MCF 10A (cell line): ENCODE data around the gene DDHD1. TPM values are rescaled to one million over a fixed set of nuclear protein-coding genes. Genes with fewer than 3 reads are reported as not detected.

Experiments
- BruUV-seq: library from RNA; stranded (reverse); fragments of 400-500 nt; replicated peaks from 2 replicates; lab custom pipeline; 2021; lab: Mats Ljungman, UMichigan
- CTCF ChIA-PET: fragments of 300-600 bp; sonication (Branson Sonifier 250); formaldehyde crosslinking; extraction: SDS; loops from one replicate; lab custom pipeline; 2021; ENCODE audit warnings: antibody characterized with exemption, inconsistent platforms; lab: Yijun Ruan, JAX
- POLR2A ChIA-PET: fragments of 300-600, 350-650 bp; sonication (Branson Sonifier 250); formaldehyde crosslinking; extraction: SDS; loops from one replicate; lab custom pipeline; 2020; ENCODE audit warnings: antibody characterized with exemption, inconsistent platforms; lab: Yijun Ruan, JAX
- DNase-seq: peaks from one replicate; pipeline ENCODE4 v3.0.0-alpha.2; 2018; ENCODE audit not compliant: unreplicated experiment
- H3K27ac Mint-ChIP-seq: one replicate; pipeline ENCODE4 v1.8.0; 2022; ENCODE audit warnings: mild to moderate bottlenecking, low read depth, mixed read lengths; ENCODE audit not compliant: unreplicated experiment
- H3K27me3 Mint-ChIP-seq: one replicate; pipeline ENCODE4 v1.8.0; 2022; ENCODE audit warnings: mixed read lengths; ENCODE audit not compliant: insufficient read depth, unreplicated experiment
- H3K36me3 Mint-ChIP-seq: one replicate; pipeline ENCODE4 v1.8.0; 2022; ENCODE audit warnings: mild to moderate bottlenecking, moderate library complexity, mixed read lengths; ENCODE audit not compliant: insufficient read depth, unreplicated experiment
- H3K4me1 Mint-ChIP-seq: one replicate; pipeline ENCODE4 v1.8.0; 2022; ENCODE audit warnings: mixed read lengths; ENCODE audit not compliant: insufficient read depth, unreplicated experiment
- H3K4me3 Mint-ChIP-seq: one replicate; pipeline ENCODE4 v1.8.0; 2022; ENCODE audit warnings: mild to moderate bottlenecking, moderate library complexity, mixed read lengths; ENCODE audit not compliant: unreplicated experiment
- H3K9me3 Mint-ChIP-seq: one replicate; pipeline ENCODE4 v1.8.0; 2022; ENCODE audit warnings: mixed read lengths; ENCODE audit not compliant: unreplicated experiment
- CTCF ChIP-seq: fragments of 200-600 bp; IDR thresholded peaks from one replicate; pipeline ENCODE4 v1.8.0; 2022; ENCODE audit warnings: antibody characterized with exemption, mild to moderate bottlenecking; ENCODE audit not compliant: unreplicated experiment
- intact Hi-C: fragments of 100-400 bp; cut with micrococcal nuclease; formaldehyde crosslinking; loops from 2 replicates; pipeline ENCODE4 v1.14.1; 2022
- total RNA-seq: library from RNA; stranded (reverse); gene quantifications from 2 replicates; pipeline ENCODE4 v1.2.3, GENCODE V29; 2022

The DDHD1 gene
- total RNA-seq, 1 experiment from 2014 or later, result 16.3 TPM

- H3K27me3 Mint-ChIP-seq, result no peaks in the 10 kb centered on the region
- CTCF ChIA-PET, result no interaction called here
Observed at GRCh38 chr14:53175375-53175774, 22.3 kb upstream of the DDHD1 start.

GRCh38 chr14:53174918-53175317 lies 21.8 kb upstream of the DDHD1 start:
- ChIA-PET POLR2A (no interaction called here), CTCF (no interaction called here)
- no TSS peak for BruUV-seq
- TF ChIP-seq CTCF, result no peak
- Mint-ChIP-seq H3K4me1 (no peaks in the 10 kb centered on the region), H3K36me3 (peaks cover 7% of the 10 kb centered on the region), H3K4me3 (no peak overlapping the region), H3K9me3 (no peaks in the 10 kb centered on the region), H3K27ac (no peak overlapping the region), H3K27me3 (no peaks in the 10 kb centered on the region)
- DNase-seq, result no peak
- intact Hi-C loops, result no loop called here

More at GRCh38 chr14:53175375-53175774, 22.3 kb upstream of the DDHD1 start:
- POLR2A ChIA-PET, result no interaction called here
- BruUV-seq, result no TSS peak
- no peak for TF ChIP-seq CTCF
- Mint-ChIP-seq H3K4me3 (no peak overlapping the region), H3K9me3 (no peaks in the 10 kb centered on the region), H3K4me1 (no peaks in the 10 kb centered on the region), H3K36me3 (peaks cover 7% of the 10 kb centered on the region), H3K27ac (no peak overlapping the region)
- no peak for DNase-seq
- intact Hi-C loops, result no loop called here

GRCh38 chr14:53168786-53169185 lies 15.7 kb upstream of the DDHD1 start:
- no peak overlapping the region for H3K4me3 Mint-ChIP-seq
- no TSS peak for BruUV-seq
- TF ChIP-seq CTCF, result no peak
- intact Hi-C loops, result no loop called here
- CTCF ChIA-PET, result interaction anchor here (0.7 kb wide), 1 partner anchor 12 kb away, joined by 3 read pairs; no protein-coding TSS in a partner anchor
- H3K9me3 Mint-ChIP-seq, result no peaks in the 10 kb centered on the region
- H3K4me1 Mint-ChIP-seq, result peaks cover 6% of the 10 kb centered on the region
- H3K27ac Mint-ChIP-seq, result no peak overlapping the region
- no peak for DNase-seq
- no peaks in the 10 kb centered on the region for H3K27me3 Mint-ChIP-seq
- peaks cover 7% of the 10 kb centered on the region for H3K36me3 Mint-ChIP-seq
- POLR2A ChIA-PET, result interaction anchor here (0.7 to 2.3 kb wide), 2 partner anchors 16 to 264 kb away, joined by 3 to 9 read pairs; partner anchors contain the start of gene DDHD1

GRCh38 chr14:53167602-53168328 lies 14.6 kb upstream of the DDHD1 start:
- Mint-ChIP-seq H3K9me3 (no peaks in the 10 kb centered on the region), H3K36me3 (peaks cover 7% of the 10 kb centered on the region), H3K27ac (peak overlapping the region; percentile 1), H3K4me1 (peaks cover 6% of the 10 kb centered on the region), H3K27me3 (no peaks in the 10 kb centered on the region), H3K4me3 (no peak overlapping the region)
- intact Hi-C loops, result no loop called here
- ChIA-PET CTCF (no interaction called here), POLR2A (interaction anchor here (0.7 to 2.3 kb wide), 3 partner anchors 15 to 116 kb away, joined by 3 to 9 read pairs (median 3); partner anchors contain the start of gene DDHD1)
- no peak for TF ChIP-seq CTCF
- no TSS peak for BruUV-seq
- DNase-seq, result peak; percentile 30
